HG03571 (cell line): ENCODE data around the gene CACNA1A.
"Not testable (repeated sequence)": the region's sequence is repeated elsewhere in the genome, so short reads cannot be mapped to it uniquely, and the experiment has no call there.

Experiments used
- ATAC-seq: cut with Tn5 transposase; IDR thresholded peaks from one replicate; pipeline ENCODE4 v1.9.1; 2021; ENCODE audit not compliant: unreplicated experiment

CACNA1A gene

DNA sequence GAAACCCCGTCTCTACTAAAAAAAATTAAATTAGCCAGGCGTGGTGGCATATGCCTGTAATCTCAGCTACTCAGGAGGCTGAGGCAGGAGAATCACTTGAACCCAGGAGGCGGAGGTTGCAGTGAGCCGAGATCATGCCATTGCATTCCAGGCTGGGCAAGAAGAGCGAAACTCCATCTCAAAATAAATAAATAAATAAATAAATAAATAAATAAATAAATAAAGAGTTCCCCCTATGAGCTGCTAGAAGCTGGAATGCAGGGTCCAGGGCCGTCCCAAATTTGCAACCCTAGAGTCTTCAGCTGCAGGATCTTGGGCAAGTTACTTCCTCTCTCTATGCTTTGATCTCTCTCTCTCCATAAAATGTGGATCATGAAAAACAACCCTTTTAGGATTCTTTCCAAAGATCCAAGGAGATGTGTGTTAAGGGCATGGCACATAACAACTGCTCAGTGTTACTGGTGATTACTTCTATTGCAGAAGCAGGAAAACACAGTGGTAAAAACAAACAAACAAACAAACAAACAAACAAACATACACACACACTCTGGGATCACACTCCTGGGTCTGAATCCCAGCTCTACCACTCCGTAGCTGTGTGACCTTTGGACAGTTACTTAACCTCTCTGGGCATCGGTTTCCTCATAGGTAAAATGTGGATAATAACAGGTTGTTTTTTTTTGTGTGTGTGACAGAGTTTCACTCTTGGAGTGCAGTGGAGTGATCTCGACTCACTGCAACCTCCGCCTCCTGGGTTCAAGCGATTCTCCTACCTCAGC is 78.8 kb downstream of the CACNA1A start:
- no peak for ATAC-seq

DNA sequence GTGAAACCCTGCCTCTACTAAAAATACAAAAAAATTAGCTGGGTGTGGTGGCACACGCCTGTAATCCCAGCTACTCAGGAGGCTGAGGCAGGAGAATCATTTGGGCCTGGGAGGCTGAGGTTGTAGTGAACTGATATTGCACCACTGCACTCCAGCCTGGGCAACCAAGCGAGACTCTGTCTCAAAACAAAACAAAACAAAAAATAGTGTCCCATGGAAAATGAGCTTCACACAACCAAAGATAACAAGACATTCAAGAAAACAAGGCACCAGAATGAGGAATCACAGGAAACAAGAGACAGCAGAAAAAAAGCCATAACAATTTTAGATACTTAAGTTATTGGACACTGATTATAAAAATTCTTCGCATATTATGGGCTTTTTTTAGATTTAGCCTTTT is 80.4 kb downstream of the CACNA1A start:
- ATAC-seq = not testable (repeated sequence)

DNA sequence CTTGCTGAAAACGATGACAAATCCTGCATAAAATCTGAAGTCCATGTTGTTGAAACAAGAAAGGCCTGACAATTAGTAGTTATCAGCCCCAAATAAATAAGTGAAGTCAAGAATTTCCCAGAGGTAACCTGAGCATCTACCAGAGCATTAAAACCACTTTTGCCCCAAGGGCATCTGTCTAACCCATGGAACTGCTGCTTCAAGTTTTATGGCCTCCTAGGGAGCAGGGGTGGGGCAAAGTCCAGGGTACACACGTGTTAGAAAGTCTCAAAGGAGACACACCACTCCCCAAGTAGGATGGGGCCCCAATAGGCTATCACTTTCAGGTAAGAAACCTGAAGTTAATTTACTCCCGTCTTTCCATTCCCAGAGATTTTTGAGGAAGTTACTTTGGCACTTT is 81.1 kb downstream of the CACNA1A start:
- no peak for ATAC-seq

DNA sequence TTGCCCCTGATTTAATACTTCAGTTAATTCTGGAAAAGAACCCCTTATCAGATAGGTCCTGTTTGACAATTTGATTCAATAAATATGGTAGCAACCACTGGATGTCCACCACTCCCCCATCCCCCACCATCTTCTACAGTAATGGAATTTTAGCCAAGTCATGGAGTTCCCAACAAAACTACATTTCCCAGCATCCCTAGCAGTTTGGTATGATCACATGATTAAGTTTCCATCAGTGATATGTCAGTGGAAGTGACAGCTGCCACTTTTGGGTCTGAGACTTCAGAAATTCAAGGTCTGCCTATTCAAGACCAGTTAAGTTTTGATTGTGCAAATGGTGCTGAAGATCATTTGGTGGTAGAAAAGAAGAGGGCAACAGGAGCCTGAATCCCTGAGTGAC is 85.5 kb downstream of the CACNA1A start:
- no peak for ATAC-seq

DNA sequence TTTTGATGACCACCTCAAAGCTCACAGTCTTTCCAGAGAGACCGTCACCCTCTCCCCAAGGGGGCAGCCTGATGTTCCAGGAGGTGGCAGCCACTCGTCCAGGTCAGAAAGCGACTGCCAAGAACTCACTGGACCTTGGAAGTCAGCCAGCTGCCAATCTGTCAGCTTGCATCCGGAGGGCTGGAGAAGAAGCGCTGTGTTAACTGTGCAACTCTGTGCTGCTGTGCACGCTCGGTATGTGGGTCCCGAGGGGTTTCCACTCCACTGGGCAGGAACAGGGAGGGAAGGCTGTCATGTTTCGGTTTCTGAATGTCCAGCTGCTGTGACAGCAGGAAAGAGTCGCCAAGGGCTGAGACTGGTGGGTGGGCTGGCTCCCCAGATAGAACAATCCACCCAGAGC is 89.2 kb downstream of the CACNA1A start:
- no peak for ATAC-seq

DNA sequence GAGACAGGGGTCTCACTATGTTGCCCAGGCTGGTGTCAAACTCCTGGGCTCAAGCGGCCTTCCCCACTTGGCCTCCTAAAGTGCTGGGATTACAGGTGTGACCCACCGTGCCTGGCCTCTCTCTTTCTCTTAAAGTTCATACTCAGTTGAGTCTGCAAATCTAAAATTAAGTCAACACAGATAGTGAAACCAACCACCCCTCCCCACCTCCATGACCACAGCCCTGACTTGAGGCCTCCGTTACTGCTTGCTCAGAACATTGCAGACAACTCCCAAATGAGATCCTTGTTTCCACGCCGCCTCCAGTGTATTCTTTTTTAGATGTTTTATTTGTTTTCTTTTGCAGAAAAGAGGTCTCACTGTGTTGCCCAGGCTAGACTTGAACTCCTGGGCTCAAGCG is 94.4 kb downstream of the CACNA1A start:
- no peak for ATAC-seq

DNA sequence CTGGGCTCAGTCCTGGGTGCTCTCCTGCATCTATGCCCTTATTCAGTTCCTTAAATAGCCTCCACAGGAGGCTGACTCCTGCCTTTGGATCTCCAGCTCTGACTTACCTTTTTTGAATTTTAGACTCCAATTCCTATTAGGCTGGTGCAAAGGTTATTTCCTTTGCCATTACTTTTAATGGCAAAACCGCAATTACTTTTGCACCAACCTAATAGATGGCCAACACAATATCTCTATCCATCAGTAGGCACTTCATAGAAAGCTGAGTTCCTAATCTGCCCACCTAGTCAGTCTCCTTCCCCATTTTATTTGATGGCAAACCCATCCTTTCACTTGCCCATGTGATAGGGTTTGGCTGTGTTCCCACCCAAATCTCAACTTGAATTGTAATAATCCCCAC is 95.3 kb downstream of the CACNA1A start:
- ATAC-seq = no peak

DNA sequence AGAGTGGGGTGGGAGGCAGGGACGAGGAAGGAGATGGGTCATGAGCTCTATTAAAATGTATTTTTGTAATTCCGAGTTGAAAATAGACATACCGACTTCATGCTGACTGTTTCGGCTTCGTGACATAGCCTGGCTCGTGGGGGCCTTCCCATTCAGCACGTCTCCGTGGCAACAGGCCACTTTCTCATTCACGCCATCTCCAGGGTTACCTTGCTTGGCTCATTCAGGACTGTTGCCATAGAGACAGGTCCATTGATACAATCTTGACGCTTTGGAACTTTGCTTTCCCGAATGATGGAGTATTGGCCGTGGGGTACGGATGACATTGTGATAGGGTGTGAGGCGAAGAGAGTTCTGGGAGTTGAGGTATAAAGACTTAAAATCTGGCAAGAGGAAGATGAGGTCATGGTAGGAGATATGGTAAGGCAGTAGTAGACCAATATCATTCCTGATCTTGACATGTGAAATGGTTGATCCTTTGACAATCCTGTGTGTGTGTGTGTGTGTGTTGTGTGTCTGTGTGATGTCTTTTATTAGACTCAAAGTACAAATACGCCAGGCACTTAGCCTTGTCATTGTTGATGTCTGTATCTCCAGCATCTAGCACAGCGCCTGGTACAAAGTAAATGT is 97.3 kb downstream of the CACNA1A start:
- ATAC-seq = no peak

DNA sequence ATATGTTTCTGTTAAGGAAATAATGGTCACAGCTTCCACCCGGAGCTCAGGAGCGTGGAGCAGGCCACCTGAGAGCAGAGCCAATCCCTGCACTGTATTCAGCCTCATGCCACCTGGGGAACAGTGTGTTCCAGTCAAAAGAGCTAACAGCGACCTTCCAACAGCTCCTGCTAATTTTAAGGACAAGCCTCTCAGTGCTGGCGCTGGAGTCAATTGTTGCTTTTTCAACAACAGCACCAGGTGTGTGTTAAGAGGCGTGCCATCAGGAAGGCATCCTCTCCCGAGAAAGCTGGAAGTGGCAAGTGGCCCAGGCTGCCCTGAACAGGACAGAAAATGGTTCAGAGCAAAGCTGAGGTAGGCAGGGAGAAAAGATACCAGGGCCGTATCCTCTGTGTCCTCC is 102.0 kb downstream of the CACNA1A start:
- no peak for ATAC-seq

DNA sequence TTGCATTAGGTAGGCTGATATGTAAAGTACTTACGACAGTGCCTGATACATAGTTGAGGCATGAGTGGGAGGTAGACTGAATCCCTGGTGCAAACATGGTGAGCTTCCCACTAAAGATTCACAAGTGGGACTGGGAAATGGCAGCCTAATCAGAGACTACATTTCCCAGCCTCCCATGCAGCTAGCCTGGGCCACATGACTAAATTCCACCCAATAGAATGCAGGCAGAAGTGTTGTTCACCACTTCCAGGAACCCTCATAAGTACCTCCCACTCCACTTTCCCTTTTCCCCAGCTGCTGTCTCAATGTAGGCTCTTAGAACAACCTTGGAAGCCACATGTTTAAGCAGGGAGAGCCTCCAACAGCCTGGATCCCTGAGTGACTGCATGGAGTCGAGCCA is 104.9 kb downstream of the CACNA1A start:
- ATAC-seq = no peak

DNA sequence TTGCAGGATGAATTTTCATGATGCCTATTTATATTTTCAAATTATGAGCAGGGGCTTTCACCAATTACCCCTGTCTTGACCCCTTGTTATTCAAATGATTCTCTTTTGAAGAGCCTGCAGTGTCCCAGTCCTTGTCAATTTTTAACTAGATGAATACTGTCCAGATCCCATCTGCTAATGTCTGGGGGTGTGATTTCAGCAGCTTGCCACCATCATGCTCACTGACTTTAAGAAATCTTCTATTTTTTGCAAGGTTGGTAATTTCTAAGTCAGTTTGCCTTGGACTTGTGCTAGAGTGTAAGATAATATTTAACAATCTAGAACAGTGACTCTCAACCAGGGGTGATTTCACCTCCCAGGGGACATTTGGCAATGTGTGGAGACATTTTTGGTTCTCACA is 106.0 kb downstream of the CACNA1A start:
- no peak for ATAC-seq

DNA sequence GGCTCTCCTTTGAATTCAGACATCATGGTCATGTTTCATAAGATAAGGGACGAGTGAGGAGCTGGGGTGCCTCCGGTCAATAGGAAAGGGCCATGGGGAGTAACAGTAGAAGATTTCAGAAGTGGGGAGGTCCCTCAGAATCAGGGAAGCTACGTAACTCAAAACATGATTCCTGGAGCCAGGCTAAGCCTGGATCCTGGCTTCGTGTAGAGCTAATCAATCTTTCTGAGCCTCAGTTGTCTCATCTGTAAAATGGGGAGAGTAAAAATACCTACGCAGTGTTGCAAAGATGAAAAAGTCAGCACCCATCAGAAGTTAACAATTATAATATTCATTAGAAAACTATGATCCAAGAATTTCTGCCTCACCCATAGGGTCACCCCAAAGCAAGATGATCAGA is 106.5 kb downstream of the CACNA1A start:
- no peak for ATAC-seq

DNA sequence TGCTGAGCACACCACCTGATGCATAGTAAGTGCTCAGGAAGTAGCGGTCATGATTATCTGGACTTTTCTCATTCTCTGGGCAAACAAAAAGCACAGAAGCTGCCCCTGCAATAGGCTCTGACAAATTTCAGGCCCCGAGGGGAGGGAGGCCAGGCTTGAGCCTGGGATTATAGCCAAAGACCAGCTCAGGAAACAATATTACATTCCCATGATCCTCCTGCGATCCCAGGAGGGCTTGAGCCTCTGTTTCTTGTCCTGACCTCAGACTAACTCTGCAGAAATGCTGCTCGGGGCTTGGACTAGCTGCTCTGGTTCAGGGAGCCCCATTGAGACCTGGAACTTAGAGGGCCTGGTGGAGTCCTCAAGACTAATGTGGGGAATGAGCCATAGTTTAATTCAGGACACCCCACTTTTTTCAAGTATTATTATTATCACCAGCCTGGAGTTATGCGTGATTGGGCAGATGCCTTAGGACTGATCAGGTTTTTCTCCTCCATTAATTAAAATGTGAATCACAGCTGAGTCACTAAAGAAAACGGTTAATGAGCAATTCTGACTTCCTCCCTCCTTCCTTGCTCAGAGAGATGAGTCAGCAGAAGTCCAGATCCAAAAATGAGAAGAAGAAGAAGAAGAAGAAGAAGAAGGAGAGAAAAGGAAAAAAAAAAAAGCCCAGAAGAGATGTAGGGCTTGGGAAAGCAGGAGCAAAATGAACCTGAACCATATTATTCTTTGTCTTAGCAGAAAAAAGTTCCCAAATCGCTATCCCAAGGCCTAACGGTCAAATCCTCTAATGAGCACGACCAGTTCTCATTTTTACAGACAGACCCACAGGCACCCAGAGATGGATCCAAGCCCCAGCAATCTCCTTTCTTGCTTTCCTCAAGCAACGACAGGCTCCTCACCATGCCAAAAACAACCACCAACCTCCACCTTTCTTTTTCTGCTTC is 107.2 kb downstream of the CACNA1A start:
- no peak for ATAC-seq

DNA sequence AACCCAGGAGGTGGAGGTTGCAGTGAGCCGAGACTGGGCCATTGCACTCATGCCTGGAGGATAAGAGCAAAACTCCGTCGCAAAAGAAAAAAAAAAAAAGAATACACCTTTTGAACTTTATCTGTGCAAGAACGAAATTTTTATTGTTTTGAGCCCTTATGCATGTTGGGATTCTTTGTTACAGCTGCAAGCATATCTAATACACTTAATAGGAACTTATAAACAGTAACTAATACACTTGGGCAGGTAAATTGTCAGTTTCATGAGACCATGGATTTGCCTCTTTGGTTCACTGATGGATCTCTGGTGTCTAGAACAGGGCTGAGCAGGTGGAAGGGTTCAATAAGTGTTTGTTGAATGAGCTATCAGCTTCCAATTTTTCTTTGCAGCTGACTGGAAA is 108.1 kb downstream of the CACNA1A start:
- ATAC-seq = no peak

DNA sequence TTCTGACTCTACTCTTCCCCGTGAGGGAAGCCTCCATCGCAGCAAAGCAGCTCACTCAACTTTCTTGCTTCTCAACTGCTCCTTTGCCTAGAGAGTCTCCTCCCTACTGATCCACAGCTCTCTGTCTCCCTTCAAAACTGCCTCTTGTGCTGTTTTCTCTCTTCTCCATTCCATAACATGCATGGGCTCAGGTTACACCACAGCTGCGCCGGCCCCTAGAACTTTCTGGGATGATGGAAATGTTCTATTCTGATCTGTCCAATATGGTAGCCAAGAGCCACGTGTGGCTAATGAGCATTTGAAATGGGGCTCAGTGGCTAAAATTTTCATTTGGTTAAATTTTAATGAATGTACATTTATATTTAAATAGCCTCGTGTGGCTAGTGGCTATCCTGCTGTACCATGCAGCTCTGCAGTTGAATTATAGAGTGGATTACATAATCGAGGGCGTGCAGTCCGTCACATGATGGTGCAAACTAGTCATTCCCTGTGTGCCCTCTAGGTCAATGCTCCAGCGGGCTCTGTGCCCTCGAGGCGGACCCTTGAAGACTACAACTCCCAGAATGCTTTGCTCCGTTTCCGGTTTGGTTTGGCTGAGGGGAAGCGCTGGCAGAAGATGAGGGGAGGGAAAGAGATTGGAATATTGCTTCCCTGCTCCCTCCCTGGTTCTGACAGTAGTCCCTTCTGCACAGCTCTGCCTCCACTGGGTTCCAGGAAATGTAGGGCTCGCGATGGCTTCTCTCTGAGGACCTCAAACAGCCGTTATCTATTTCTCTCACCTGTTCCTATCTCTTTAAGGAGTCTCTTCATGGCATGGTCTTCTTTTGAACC is 109.8 kb downstream of the CACNA1A start:
- ATAC-seq = no peak

DNA sequence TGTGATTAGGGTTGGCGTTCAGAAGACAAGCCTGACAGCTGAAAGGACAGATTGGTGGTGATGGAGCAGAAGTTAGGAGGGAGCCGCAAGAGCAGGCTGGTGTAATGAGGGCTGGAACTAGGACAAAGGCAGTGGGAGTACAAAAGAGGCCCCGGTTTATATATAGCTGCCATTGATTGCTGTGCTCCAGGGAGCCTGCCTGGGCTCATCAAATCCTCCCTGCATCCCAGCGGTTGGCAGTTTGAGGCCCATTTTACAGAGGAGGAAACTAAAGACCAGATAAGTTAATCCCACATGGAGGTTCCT is 123.7 kb downstream of the CACNA1A start:
- ATAC-seq = no peak

DNA sequence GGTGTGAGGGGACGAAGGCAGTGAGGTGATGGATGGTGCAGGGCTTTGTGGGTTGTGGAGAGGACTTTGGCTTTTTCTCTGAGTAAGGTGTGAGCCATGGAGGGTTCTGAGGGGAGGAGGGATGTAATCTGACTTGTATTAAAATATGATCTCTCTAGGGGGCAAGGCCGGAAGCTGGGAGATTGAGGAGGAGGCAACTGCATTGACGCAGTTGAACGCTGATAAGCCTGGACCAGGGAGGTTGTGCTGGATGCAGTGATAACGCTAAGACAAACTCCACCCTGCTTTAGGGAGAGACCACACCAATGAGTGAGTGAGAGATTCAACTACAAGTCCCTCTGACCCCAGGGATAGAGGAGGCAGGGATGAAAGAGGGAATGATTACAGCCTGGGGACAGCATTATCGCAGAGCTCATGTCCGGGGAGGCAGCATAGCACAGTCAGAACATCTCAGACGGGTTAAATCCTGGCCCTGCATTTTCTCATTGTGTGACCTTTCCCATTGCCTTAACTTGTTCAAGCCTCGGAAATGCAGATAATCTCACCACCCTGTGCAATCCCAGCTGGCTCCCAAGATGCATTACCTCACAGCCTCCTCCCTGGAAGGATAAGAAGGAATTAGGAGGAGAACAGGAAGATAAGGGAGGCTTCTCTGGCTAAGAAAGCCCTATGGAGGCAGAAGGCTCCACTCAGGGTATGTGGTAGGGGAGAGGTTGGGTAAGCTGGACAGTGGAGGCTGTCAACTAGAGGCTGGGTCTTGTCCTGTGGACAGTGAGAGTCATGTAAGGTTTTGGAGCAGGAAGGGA is 124.2 kb downstream of the CACNA1A start:
- no peak for ATAC-seq

DNA sequence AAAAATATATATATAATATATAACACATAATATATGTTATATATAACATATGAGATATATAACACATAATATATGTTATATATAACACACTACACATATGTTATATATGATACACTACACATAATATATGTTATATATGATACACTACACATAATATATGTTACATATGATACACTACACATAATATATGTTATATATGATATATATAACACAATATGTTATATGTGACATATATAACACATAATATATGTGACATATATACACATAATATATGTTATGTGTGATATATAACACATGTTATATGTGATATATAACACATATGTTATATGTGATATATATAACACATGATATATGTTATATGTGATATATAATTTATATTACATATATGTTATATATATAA is 129.7 kb downstream of the CACNA1A start:
- ATAC-seq = no peak

DNA sequence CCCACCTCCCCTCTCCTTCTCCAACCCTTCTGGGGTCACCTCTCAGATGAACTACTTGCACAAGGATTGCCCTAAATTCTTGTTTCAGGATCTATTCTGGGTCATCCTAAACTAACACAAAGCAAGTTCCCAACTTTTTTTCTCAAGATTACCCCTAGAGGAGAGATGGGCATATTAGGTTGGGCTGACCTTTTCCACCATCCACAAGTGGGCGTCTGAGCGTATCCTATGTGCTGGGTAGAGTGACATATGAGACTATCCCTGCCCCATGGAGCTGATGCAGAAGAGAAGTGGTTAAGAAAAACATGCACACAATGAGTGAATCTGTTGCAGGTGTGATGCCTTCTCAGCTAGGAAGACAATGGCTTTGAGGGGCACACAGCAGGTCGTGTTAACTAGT is 132.7 kb downstream of the CACNA1A start:
- ATAC-seq = no peak

DNA sequence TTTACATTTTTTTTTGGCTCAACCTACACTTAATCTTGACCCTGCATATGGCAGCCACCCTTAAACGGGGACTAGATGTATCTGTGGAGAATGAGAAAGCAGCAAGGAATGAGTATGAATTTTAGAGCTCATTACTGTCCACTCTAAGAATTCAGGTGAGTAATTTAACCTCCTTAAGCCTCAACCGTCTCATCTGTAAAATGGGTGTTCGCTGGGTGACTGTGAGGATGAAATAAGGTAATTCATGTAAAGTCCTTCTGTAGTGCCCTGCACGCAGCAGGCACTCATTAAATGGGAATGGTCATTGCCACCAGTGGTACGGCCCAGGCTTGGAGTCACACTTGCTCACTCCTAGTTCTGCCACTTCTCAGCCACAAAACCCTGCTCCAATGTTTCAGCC is 135.3 kb downstream of the CACNA1A start:
- no peak for ATAC-seq
